IMR-90 (cell line): ENCODE data around the gene RERE. TPM values are rescaled to one million over a fixed set of nuclear protein-coding genes. Genes with fewer than 3 reads are reported as not detected.

ENCODE experiments used
- ATAC-seq: fragments of 200-7000 bp; cut with Tn5 transposase; 2 replicates; pipeline ENCODE4 v1.9.1; 2020; ENCODE audit warnings: low read depth, mild to moderate bottlenecking, moderate library complexity
- BruUV-seq: library from RNA; stranded (reverse); fragments of 400-500 nt; replicated peaks from 2 replicates; lab custom pipeline; 2021; lab: Mats Ljungman, UMichigan
- CTCF ChIA-PET: fragments of 300-600 bp; formaldehyde crosslinking; extraction: SDS; loops from one replicate; lab custom pipeline; 2021; ENCODE audit warnings: antibody characterized with exemption; lab: Yijun Ruan, JAX
- POLR2A ChIA-PET: fragments of 300-600 bp; sonication (Branson Sonifier 250); formaldehyde crosslinking; loops from one replicate; lab custom pipeline; 2022; ENCODE audit warnings: antibody characterized with exemption; ENCODE audit not compliant: unreplicated experiment; lab: Charles Lee
- DNase-seq: peaks from one replicate; pipeline ENCODE4 v3.0.0; 2013
- H2AFZ ChIP-seq: replicated peaks from 2 replicates; pipeline ENCODE3; 2013; ENCODE audit warnings: low read length, mild to moderate bottlenecking; ENCODE audit not compliant: poor library complexity
- H2AK5ac ChIP-seq: 2 replicates; pipeline ENCODE4 v1.6.1; 2013; ENCODE audit warnings: low read depth, low read length, inconsistent platforms
- H2AK9ac ChIP-seq: replicated peaks from 2 replicates; pipeline ENCODE3; 2013; ENCODE audit warnings: mild to moderate bottlenecking, low read depth, low read length, moderate library complexity; ENCODE audit not compliant: poor library complexity
- H2BK120ac ChIP-seq: 2 replicates; pipeline ENCODE4 v1.6.1; 2013; ENCODE audit warnings: low read depth, low read length, inconsistent platforms
- H2BK15ac ChIP-seq: 3 replicates; pipeline ENCODE4 v1.6.1; 2013; ENCODE audit warnings: low read depth, low read length, inconsistent platforms
- H2BK20ac ChIP-seq: 2 replicates; pipeline ENCODE4 v1.6.1; 2013; ENCODE audit warnings: low read depth, mild to moderate bottlenecking, inconsistent platforms, low read length, moderate library complexity
- H2BK5ac ChIP-seq: 2 replicates; pipeline ENCODE4 v1.6.1; 2013; ENCODE audit warnings: mild to moderate bottlenecking, low read depth, low read length, inconsistent platforms; ENCODE audit not compliant: poor library complexity, severe bottlenecking
- H3K14ac ChIP-seq: replicated peaks from 2 replicates; pipeline ENCODE4 v1.6.1; 2013; ENCODE audit warnings: low read depth, low read length, inconsistent platforms
- H3K18ac ChIP-seq: 2 replicates; pipeline ENCODE4 v1.6.1; 2013; ENCODE audit warnings: low read depth, low read length, control low read depth
- H3K23ac ChIP-seq: 2 replicates; pipeline ENCODE4 v1.6.1; 2013; ENCODE audit warnings: low read depth, low read length, inconsistent platforms
- H3K27ac ChIP-seq: 2 replicates; pipeline ENCODE4 v1.5.1; 2013; ENCODE audit warnings: mild to moderate bottlenecking, control low read depth, low read length; ENCODE audit not compliant: insufficient read depth
- H3K27me3 ChIP-seq: 2 replicates; pipeline ENCODE4 v1.6.1; 2013; ENCODE audit warnings: low read length; ENCODE audit not compliant: control insufficient read depth, insufficient read depth
- H3K36me3 ChIP-seq: 2 replicates; pipeline ENCODE4 v1.6.1; 2013; ENCODE audit warnings: low read length, mixed read lengths; ENCODE audit not compliant: control insufficient read depth, insufficient read depth
- H3K4ac ChIP-seq: 2 replicates; pipeline ENCODE4 v1.6.1; 2013; ENCODE audit warnings: low read depth, low read length, inconsistent platforms
- H3K4me1 ChIP-seq: 2 replicates; pipeline ENCODE4 v1.6.1; 2013; ENCODE audit warnings: low read length, mixed read lengths; ENCODE audit not compliant: control insufficient read depth, insufficient read depth
- H3K4me2 ChIP-seq: 2 replicates; pipeline ENCODE4 v1.6.1; 2013; ENCODE audit warnings: low read depth, mild to moderate bottlenecking, control low read depth, low read length, moderate library complexity
- H3K4me3 ChIP-seq: 2 replicates; pipeline ENCODE4 v1.5.1; 2013; ENCODE audit warnings: low read depth, mild to moderate bottlenecking, control low read depth, low read length, moderate library complexity; ENCODE audit not compliant: insufficient read depth
- H3K56ac ChIP-seq: 2 replicates; pipeline ENCODE4 v1.6.1; 2013; ENCODE audit warnings: low read length, inconsistent platforms; ENCODE audit not compliant: insufficient read depth; ENCODE audit errors: extremely low read depth
- H3K79me1 ChIP-seq, 2 experiments: 2 replicates each; pipeline ENCODE4 v1.6.1; 2013; ENCODE audit warnings: low read length in 2 of 2, inconsistent platforms in 1 of 2, low read depth in 1 of 2
- H3K9ac ChIP-seq: 2 replicates; pipeline ENCODE4 v1.6.1; 2013; ENCODE audit warnings: low read depth, low read length, control low read depth
- H3K9me1 ChIP-seq: 2 replicates; pipeline ENCODE4 v1.6.1; 2013; ENCODE audit warnings: low read length, inconsistent platforms; ENCODE audit not compliant: insufficient read depth
- H3K9me3 ChIP-seq: 2 replicates; pipeline ENCODE4 v1.6.1; 2013; ENCODE audit warnings: low read length; ENCODE audit not compliant: control insufficient read depth, insufficient read depth
- H4K20me1 ChIP-seq: 2 replicates; pipeline ENCODE4 v1.6.1; 2013; ENCODE audit warnings: low read length, inconsistent platforms; ENCODE audit not compliant: insufficient read depth
- H4K5ac ChIP-seq: 2 replicates; pipeline ENCODE4 v1.6.1; 2013; ENCODE audit warnings: mild to moderate bottlenecking, low read depth, low read length, control low read depth
- H4K8ac ChIP-seq, 2 experiments: 2 replicates each; pipeline ENCODE4 v1.6.1; 2013; ENCODE audit warnings: low read depth in 2 of 2, low read length in 2 of 2, control low read depth in 1 of 2, inconsistent platforms in 1 of 2
- H4K91ac ChIP-seq: 2 replicates; pipeline ENCODE4 v1.6.1; 2013; ENCODE audit warnings: low read depth, low read length, inconsistent platforms; ENCODE audit not compliant: insufficient read depth
- BHLHE40 ChIP-seq: fragments of 150-350 bp; IDR thresholded peaks from 2 replicates; pipeline ENCODE4 v1.6.1; 2016; ENCODE audit warnings: mild to moderate bottlenecking, low read depth, low read length
- CEBPB ChIP-seq: IDR thresholded peaks from 2 replicates; pipeline ENCODE4 v1.6.1; 2012; ENCODE audit warnings: low read depth, low read length, improper control_type of control experiment
- CHD1 ChIP-seq: IDR thresholded peaks from 2 replicates; pipeline ENCODE4 v1.6.1; 2012; ENCODE audit warnings: low read depth, low read length, improper control_type of control experiment
- FOS ChIP-seq: fragments of 150-350 bp; IDR thresholded peaks from 2 replicates; pipeline ENCODE4 v1.6.1; 2016; ENCODE audit warnings: low read depth, low read length
- MAFK ChIP-seq: IDR thresholded peaks from 2 replicates; pipeline ENCODE4 v1.6.1; 2012; ENCODE audit warnings: low read depth, low read length, improper control_type of control experiment
- MAZ ChIP-seq: IDR thresholded peaks from 2 replicates; pipeline ENCODE4 v1.6.1; 2012; ENCODE audit warnings: low read depth, mild to moderate bottlenecking, low read length, improper control_type of control experiment, moderate library complexity, borderline replicate concordance
- MXI1 ChIP-seq: IDR thresholded peaks from 2 replicates; pipeline ENCODE4 v1.6.1; 2012; ENCODE audit warnings: low read depth, mild to moderate bottlenecking, low read length, moderate library complexity, borderline replicate concordance
- POLR2A ChIP-seq: IDR thresholded peaks from 2 replicates; pipeline ENCODE4 v1.6.1; 2012; ENCODE audit warnings: mild to moderate bottlenecking, low read depth, low read length
- RFX5 ChIP-seq: IDR thresholded peaks from 2 replicates; pipeline ENCODE4 v1.8.0; 2012; ENCODE audit warnings: low read depth, mild to moderate bottlenecking, low read length, moderate library complexity
- USF2 ChIP-seq: fragments of 150-350 bp; IDR thresholded peaks from 2 replicates; pipeline ENCODE4 v1.6.1; 2017; ENCODE audit warnings: mild to moderate bottlenecking, antibody characterized with exemption, low read length, low read depth
- WGBS, 2 experiments: methylation state at CpG; one replicate each; pipeline versions ENCODE4 v1.1.5 to v1.1.7; 2013; ENCODE audit warnings: missing lambda C conversion rate in 2 of 2; ENCODE audit not compliant: insufficient read length in 1 of 2; ENCODE audit errors: extremely low coverage in 2 of 2; 5-methylcytosine and 5-hydroxymethylcytosine counted together
- dilution Hi-C: fragments of 300-500 bp; cut with HindIII; formaldehyde crosslinking; loops from one replicate; pipeline ENCODE4 v1.14.3; 2018; ENCODE audit warnings: low sequenced_read_pairs; ENCODE audit not compliant: unreplicated experiment
- in situ Hi-C: fragments of 300-500 bp; cut with MboI; formaldehyde crosslinking; loops from 3 replicates; pipeline ENCODE4 v1.14.3; 2019; ENCODE audit warnings: low sequenced_read_pairs, inconsistent platforms, mixed read lengths
- intact Hi-C: fragments of 100-400 bp; cut with micrococcal nuclease; formaldehyde crosslinking; loops from 2 replicates; pipeline ENCODE4 v1.10.0; 2022
- polyA plus RNA-seq, 3 experiments: library from polyadenylated mRNA; depleted of rRNA; stranded (reverse); fragments of >200 nt; gene quantifications; 2 replicates each; pipeline ENCODE4 v1.2.3, GENCODE V29; 2012; ENCODE audit warnings: low replicate concordance in 1 of 3
- total RNA-seq: library from RNA; depleted of rRNA; stranded (reverse); fragments of >200 nt; gene quantifications from 2 replicates; pipeline ENCODE4 v1.2.3, GENCODE V29; 2012
- TF ChIP-seq, protein P1 (sequence below): fragments of 150-350 bp; IDR thresholded peaks from 2 replicates; pipeline ENCODE4 v1.6.1; 2016; ENCODE audit warnings: low read depth, mild to moderate bottlenecking, low read length, moderate library complexity, borderline replicate concordance
- TF ChIP-seq, protein P2 (sequence below): conservative IDR thresholded peaks from 2 replicates; pipeline ENCODE4 v1.5.1; 2012; ENCODE audit warnings: mild to moderate bottlenecking, low read depth, low read length, improper control_type of control experiment

The RERE gene
- total and polyA plus RNA-seq, 2 of the 4 experiments (the other 2 are of a cell fraction), result 11.5 to 25.1 TPM

GRCh38 chr1:8702850-8703810 is 114.3 kb downstream of the RERE start:
- Histone ChIP-seq H2BK120ac (peak overlapping the region; percentile 52; the same call in 1 of the 2 replicates), H3K9me3 (no peaks in the 10 kb centered on the region), H3K27me3 (no peaks in the 10 kb centered on the region), H2AK9ac (peak overlapping the region; percentile 61), H3K79me1 (peaks cover 14 to 50% of the 10 kb centered on the region in 2 experiments; a peak in 3 of 4 replicates), H3K4me2 (peak overlapping the region; percentile 92), H3K4me3 (peak overlapping the region; percentile 93), H3K14ac (peak overlapping the region; percentile 95), H4K8ac (peak overlapping the region; percentile 61 to 72; a peak in 3 of 4 replicates), H3K36me3 (no peaks in the 10 kb centered on the region), H3K4me1 (peaks cover 10% of the 10 kb centered on the region), H4K5ac (peak overlapping the region; percentile 67), H2AK5ac (no peak overlapping the region), H3K18ac (peak overlapping the region; percentile 91), H2BK15ac (no peak overlapping the region; the same call in 2 of the 3 replicates), H3K9ac (peak overlapping the region; percentile 100), H3K56ac (peak overlapping the region; percentile 90), H2BK20ac (peak overlapping the region; percentile 65), H3K4ac (peak overlapping the region; percentile 77), H3K23ac (peak overlapping the region; percentile 89), H4K20me1 (peaks cover 15% of the 10 kb centered on the region; the same call in 1 of the 2 replicates), H4K91ac (peak overlapping the region; percentile 70), H3K9me1 (peaks cover 6% of the 10 kb centered on the region), H2AFZ (peak overlapping the region; percentile 82), H3K27ac (peak overlapping the region; percentile 94), H2BK5ac (peak overlapping the region; percentile 87)
- intact Hi-C loops, result loop anchor here (5.0 kb wide), 1 partner anchor 281 kb away; no protein-coding TSS in a partner anchor
- in situ Hi-C loops, result loop anchor here (25.0 kb wide), 1 partner anchor 716 kb away; no protein-coding TSS in a partner anchor
- WGBS, 2 experiments, result 1% methylated on average over 33 of the region's 88 CpGs; no CpG with 5 or more reads in 1 of the 2 experiments
- CTCF ChIA-PET, result interaction anchor here (0.7 to 2.5 kb wide), 6 partner anchors 11 to 146 kb away, joined by 3 to 14 read pairs (median 4); no protein-coding TSS in a partner anchor
- DNase-seq, result peak; percentile 89
- dilution Hi-C loops, result no loop called here
- ATAC-seq, result peak; percentile 84
- POLR2A ChIA-PET, result interaction anchor here (1.5 kb wide), 1 partner anchor 240 kb away, joined by 3 read pairs; no protein-coding TSS in a partner anchor
- BruUV-seq, result no TSS peak
- peak; percentile 39; the same call in 1 of the 2 replicates for TF ChIP-seq CHD1
- no peak for TF ChIP-seq CEBPB
- TF ChIP-seq RFX5, result no peak
- TF ChIP-seq FOS, result no peak
- peak; percentile 87 for TF ChIP-seq MAZ
- peak; percentile 91 for TF ChIP-seq POLR2A
- TF ChIP-seq MAFK, result peak; percentile 57; the same call in 1 of the 2 replicates
- TF ChIP-seq BHLHE40, result peak; percentile 29; the same call in 1 of the 2 replicates
- TF ChIP-seq, protein P1, sequence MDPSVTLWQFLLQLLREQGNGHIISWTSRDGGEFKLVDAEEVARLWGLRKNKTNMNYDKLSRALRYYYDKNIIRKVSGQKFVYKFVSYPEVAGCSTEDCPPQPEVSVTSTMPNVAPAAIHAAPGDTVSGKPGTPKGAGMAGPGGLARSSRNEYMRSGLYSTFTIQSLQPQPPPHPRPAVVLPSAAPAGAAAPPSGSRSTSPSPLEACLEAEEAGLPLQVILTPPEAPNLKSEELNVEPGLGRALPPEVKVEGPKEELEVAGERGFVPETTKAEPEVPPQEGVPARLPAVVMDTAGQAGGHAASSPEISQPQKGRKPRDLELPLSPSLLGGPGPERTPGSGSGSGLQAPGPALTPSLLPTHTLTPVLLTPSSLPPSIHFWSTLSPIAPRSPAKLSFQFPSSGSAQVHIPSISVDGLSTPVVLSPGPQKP, result no peak
- no peak for TF ChIP-seq USF2
- TF ChIP-seq, protein P2, sequence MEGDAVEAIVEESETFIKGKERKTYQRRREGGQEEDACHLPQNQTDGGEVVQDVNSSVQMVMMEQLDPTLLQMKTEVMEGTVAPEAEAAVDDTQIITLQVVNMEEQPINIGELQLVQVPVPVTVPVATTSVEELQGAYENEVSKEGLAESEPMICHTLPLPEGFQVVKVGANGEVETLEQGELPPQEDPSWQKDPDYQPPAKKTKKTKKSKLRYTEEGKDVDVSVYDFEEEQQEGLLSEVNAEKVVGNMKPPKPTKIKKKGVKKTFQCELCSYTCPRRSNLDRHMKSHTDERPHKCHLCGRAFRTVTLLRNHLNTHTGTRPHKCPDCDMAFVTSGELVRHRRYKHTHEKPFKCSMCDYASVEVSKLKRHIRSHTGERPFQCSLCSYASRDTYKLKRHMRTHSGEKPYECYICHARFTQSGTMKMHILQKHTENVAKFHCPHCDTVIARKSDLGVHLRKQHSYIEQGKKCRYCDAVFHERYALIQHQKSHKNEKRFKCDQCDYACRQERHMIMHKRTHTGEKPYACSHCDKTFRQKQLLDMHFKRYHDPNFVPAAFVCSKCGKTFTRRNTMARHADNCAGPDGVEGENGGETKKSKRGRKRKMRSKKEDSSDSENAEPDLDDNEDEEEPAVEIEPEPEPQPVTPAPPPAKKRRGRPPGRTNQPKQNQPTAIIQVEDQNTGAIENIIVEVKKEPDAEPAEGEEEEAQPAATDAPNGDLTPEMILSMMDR, result peak; percentile 35
- peak; percentile 64; the same call in 1 of the 2 replicates for TF ChIP-seq MXI1
